H1 (cell line): ENCODE data around the gene DNAJB14. TPM values are rescaled to one million over a fixed set of nuclear protein-coding genes. Genes with fewer than 3 reads are reported as not detected.

ENCODE experiments used
- CTCF ChIA-PET: fragments of 300-600 bp; sonication (Branson Sonifier 250); formaldehyde crosslinking; loops from one replicate; lab custom pipeline; 2021; ENCODE audit not compliant: partially characterized antibody; lab: Charles Lee
- POLR2A ChIA-PET: fragments of 300-600 bp; sonication (Branson Sonifier 250); formaldehyde crosslinking; loops from one replicate; lab custom pipeline; 2021; ENCODE audit warnings: inconsistent platforms; ENCODE audit not compliant: partially characterized antibody; lab: Charles Lee
- DNase-seq, 2 experiments: peaks; one replicate each; pipeline versions ENCODE4 v3.0.0 to v3.0.0-alpha.2; 2010 to 2022; ENCODE audit warnings: low spot score in 2 of 2, low read depth in 1 of 2, mixed read lengths in 1 of 2
- FAIRE-seq: peaks from 2 replicates; lab custom pipeline; 2011; peaks lifted over from hg19 to GRCh38; lab: Jason Lieb, UNC
- H2AFZ ChIP-seq: 2 replicates; pipeline ENCODE4 v1.8.1; 2012; ENCODE audit warnings: low read length, inconsistent platforms
- H2AK5ac ChIP-seq: 2 replicates; pipeline ENCODE4 v1.6.1; 2013; ENCODE audit warnings: low read depth, low read length
- H2BK120ac ChIP-seq: replicated peaks from 2 replicates; pipeline ENCODE3; 2013; ENCODE audit warnings: low read depth, low read length, inconsistent platforms
- H2BK12ac ChIP-seq: 2 replicates; pipeline ENCODE4 v1.6.1; 2013; ENCODE audit warnings: low read depth, low read length
- H2BK15ac ChIP-seq: 2 replicates; pipeline ENCODE4 v1.6.1; 2013; ENCODE audit warnings: low read length
- H2BK20ac ChIP-seq: 2 replicates; pipeline ENCODE4 v1.6.1; 2013; ENCODE audit warnings: low read length
- H2BK5ac ChIP-seq: 2 replicates; pipeline ENCODE4 v1.6.1; 2013; ENCODE audit warnings: low read depth, low read length
- H3K14ac ChIP-seq: 2 replicates; pipeline ENCODE4 v1.6.1; 2013; ENCODE audit warnings: inconsistent platforms; ENCODE audit not compliant: insufficient read length
- H3K18ac ChIP-seq: 2 replicates; pipeline ENCODE4 v1.6.1; 2013; ENCODE audit warnings: low read length; ENCODE audit errors: extremely low read depth
- H3K23ac ChIP-seq: 2 replicates; pipeline ENCODE4 v1.6.1; 2013; ENCODE audit warnings: inconsistent platforms; ENCODE audit not compliant: insufficient read length
- H3K23me2 ChIP-seq: 2 replicates; pipeline ENCODE4 v1.6.1; 2013; ENCODE audit warnings: low read depth, low read length
- H3K27ac ChIP-seq: 2 replicates; pipeline ENCODE4 v1.6.1; 2011; ENCODE audit warnings: low read depth, low read length, inconsistent platforms
- H3K27me3 ChIP-seq, 4 experiments: replicated peaks in 1 of 4; 1 replicate in 1 of 4; 2 replicates in 3 of 4; pipeline versions ENCODE4 v1.6.1 to v1.8.1; 2011 to 2013; ENCODE audit warnings: low read length in 3 of 4, mild to moderate bottlenecking in 3 of 4, inconsistent platforms in 2 of 4, mixed read lengths in 2 of 4, moderate library complexity in 1 of 4; ENCODE audit not compliant: control insufficient read depth in 3 of 4, insufficient read depth in 3 of 4; ENCODE audit errors: extremely low read depth in 1 of 4
- H3K36me3 ChIP-seq, 4 experiments: 2 replicates each; pipeline versions ENCODE4 v1.6.1 to v1.8.1; 2011 to 2013; ENCODE audit warnings: mild to moderate bottlenecking in 4 of 4, low read length in 3 of 4, moderate library complexity in 2 of 4, control low read depth in 1 of 4, inconsistent platforms in 1 of 4; ENCODE audit not compliant: insufficient read depth in 4 of 4, control insufficient read depth in 2 of 4
- H3K4ac ChIP-seq: replicated peaks from 2 replicates; pipeline ENCODE3; 2013; ENCODE audit warnings: low read length, low read depth, mixed read lengths, inconsistent platforms; ENCODE audit not compliant: insufficient read length
- H3K4me1 ChIP-seq, 4 experiments: replicated peaks in 1 of 4; 1 replicate in 1 of 4; 2 replicates in 3 of 4; pipeline versions ENCODE4 v1.6.1 to v1.8.1; 2011 to 2013; ENCODE audit warnings: low read length in 3 of 4, inconsistent platforms in 2 of 4, mixed read lengths in 1 of 4; ENCODE audit not compliant: insufficient read depth in 4 of 4, control insufficient read depth in 3 of 4
- H3K4me2 ChIP-seq, 2 experiments: 2 replicates each; pipeline versions ENCODE4 v1.6.1 to v1.8.1; 2011 to 2013; ENCODE audit warnings: low read depth in 2 of 2, low read length in 2 of 2, control low read depth in 1 of 2, inconsistent platforms in 1 of 2, mild to moderate bottlenecking in 1 of 2; ENCODE audit not compliant: insufficient read depth in 1 of 2
- H3K4me3 ChIP-seq, 4 experiments: fragments of 200-600, 300-600 bp in 1 of 4; sonication (generic), shearing (Covaris generic), sonication (Bioruptor Twin) in 1 of 4; 2 replicates each; pipeline versions ENCODE4 v1.5.1 to v1.8.1; 2011 to 2016; ENCODE audit warnings: low read length in 4 of 4, low read depth in 3 of 4, control low read depth in 2 of 4, inconsistent platforms in 2 of 4, mild to moderate bottlenecking in 2 of 4, mixed read lengths in 1 of 4, moderate library complexity in 1 of 4; ENCODE audit not compliant: insufficient read depth in 2 of 4; ENCODE audit errors: extremely low read depth in 1 of 4
- H3K56ac ChIP-seq: replicated peaks from 2 replicates; pipeline ENCODE3; 2013; ENCODE audit warnings: low read depth, mild to moderate bottlenecking, mixed read lengths, low read length, inconsistent platforms; ENCODE audit not compliant: insufficient read length
- H3K79me1 ChIP-seq: 2 replicates; pipeline ENCODE4 v1.6.1; 2013; ENCODE audit warnings: low read depth, low read length, control low read depth
- H3K79me2 ChIP-seq, 2 experiments: 2 replicates each; pipeline versions ENCODE4 v1.6.1 to v1.8.1; 2012 to 2013; ENCODE audit warnings: low read length in 2 of 2, mild to moderate bottlenecking in 2 of 2, inconsistent platforms in 1 of 2; ENCODE audit not compliant: insufficient read depth in 2 of 2, control insufficient read depth in 1 of 2
- H3K9ac ChIP-seq, 4 experiments: replicated peaks in 1 of 4; 1 replicate in 1 of 4; 2 replicates in 3 of 4; pipeline versions ENCODE4 v1.6.1 to v1.8.1; 2011 to 2013; ENCODE audit warnings: low read depth in 3 of 4, low read length in 3 of 4, control low read depth in 2 of 4, mild to moderate bottlenecking in 2 of 4, moderate library complexity in 2 of 4, inconsistent platforms in 1 of 4; ENCODE audit errors: extremely low read depth in 1 of 4
- H3K9me3 ChIP-seq, 2 experiments: 2 replicates each; pipeline versions ENCODE4 v1.6.1 to v1.8.1; 2012 to 2013; ENCODE audit warnings: mild to moderate bottlenecking in 2 of 2, moderate library complexity in 2 of 2, control low read depth in 1 of 2, inconsistent platforms in 1 of 2, low read depth in 1 of 2, low read length in 1 of 2, mixed read lengths in 1 of 2; ENCODE audit not compliant: insufficient read depth in 2 of 2
- H4K20me1 ChIP-seq, 2 experiments: replicated peaks in 1 of 2; 2 replicates each; pipeline versions ENCODE3 to v1.8.1; 2011 to 2013; ENCODE audit warnings: inconsistent platforms in 2 of 2, low read length in 2 of 2, mild to moderate bottlenecking in 1 of 2; ENCODE audit not compliant: insufficient read depth in 2 of 2, control insufficient read depth in 1 of 2
- H4K5ac ChIP-seq: 2 replicates; pipeline ENCODE4 v1.6.1; 2013; ENCODE audit warnings: low read length, low read depth, mixed read lengths, inconsistent platforms; ENCODE audit not compliant: insufficient read length
- H4K8ac ChIP-seq: 2 replicates; pipeline ENCODE4 v1.8.0; 2013; ENCODE audit warnings: mild to moderate bottlenecking, moderate library complexity, low read length, inconsistent platforms; ENCODE audit not compliant: insufficient read depth; ENCODE audit errors: extremely low read depth
- H4K91ac ChIP-seq: replicated peaks from 2 replicates; pipeline ENCODE3; 2013; ENCODE audit warnings: low read length, mixed read lengths, inconsistent platforms; ENCODE audit not compliant: insufficient read length
- CBX8 ChIP-seq: fragments of 300-800, 300-1000 bp; sonication (generic); IDR thresholded peaks from 2 replicates; pipeline ENCODE4 v1.7.1; 2016; ENCODE audit warnings: low read depth, low read length, borderline replicate concordance
- RAD21 ChIP-seq, 2 experiments: IDR thresholded peaks in 1 of 2; conservative IDR thresholded peaks in 1 of 2; 2 replicates each; pipeline ENCODE4 v1.6.1; 2011; ENCODE audit warnings: low read depth in 2 of 2, low read length in 2 of 2, improper control_type of control experiment in 1 of 2, inconsistent platforms in 1 of 2, mild to moderate bottlenecking in 1 of 2, moderate library complexity in 1 of 2
- SAP30 ChIP-seq: fragments of 300-600 bp; sonication (generic); IDR thresholded peaks from 2 replicates; pipeline ENCODE4 v1.7.1; 2012; ENCODE audit warnings: low read length, moderate library complexity, mild to moderate bottlenecking, inconsistent platforms; ENCODE audit not compliant: insufficient read depth, insufficient replicate concordance
- SUZ12 ChIP-seq: fragments of 200-600 bp; sonication (generic); IDR thresholded peaks from 2 replicates; pipeline ENCODE4 v1.6.1; 2012; ENCODE audit warnings: mild to moderate bottlenecking, inconsistent platforms, low read length, moderate library complexity, mixed read lengths
- polyA plus RNA-seq, 7 experiments: library from polyadenylated mRNA; depleted of rRNA in 3 of 7; stranded (reverse) in 5 of 7; unstranded in 2 of 7; fragments of >200 nt in 5 of 7; fragments of 200-250 nt in 2 of 7; gene quantifications; 1 replicate in 5 of 7; 2 replicates in 1 of 7; 4 replicates in 1 of 7; pipeline versions ENCODE4 v1.2.1 to v1.2.3, GENCODE V29; 2011 to 2013; ENCODE audit warnings: missing spikeins in 2 of 7, mixed read lengths in 2 of 7
- total RNA-seq: library from RNA; stranded (reverse); fragmentation: NEBNext Ultra II Directional; extraction: Animal tissue kit (Norgen Biotek cat#: 25700); gene quantifications from 2 replicates; pipeline ENCODE4 v1.2.1, GENCODE V29; 2021

Gene DNAJB14
- total and polyA plus RNA-seq, 2 of the 8 experiments (the other 6 are each of a cell fraction or from before 2014, with no cell fraction given), result 3.4 to 35.4 TPM

- H4K8ac ChIP-seq, result no peak overlapping the region
- no peak overlapping the region for H3K14ac ChIP-seq
- no peaks in the 10 kb centered on the region for H3K79me2 ChIP-seq
- H2AK5ac ChIP-seq, result no peak overlapping the region
- H3K4me2 ChIP-seq, result no peak overlapping the region
- no peak overlapping the region for H2BK20ac ChIP-seq
- H3K18ac ChIP-seq, result no peak overlapping the region
- no peak for DNase-seq
- H3K27me3 ChIP-seq, result no peaks in the 10 kb centered on the region
- CTCF ChIA-PET, result no interaction called here
- no peak overlapping the region for H3K27ac ChIP-seq
- H3K23me2 ChIP-seq, result no peaks in the 10 kb centered on the region
- no peaks in the 10 kb centered on the region for H3K9me3 ChIP-seq
- H3K4me1 ChIP-seq, result peaks cover 0 to 4% (median under 1%) of the 10 kb centered on the region in 4 experiments; a peak in 1 of 7 replicates
- FAIRE-seq, result no peak
- no peaks in the 10 kb centered on the region for H3K79me1 ChIP-seq
- H2BK15ac ChIP-seq, result no peak overlapping the region
- H2BK5ac ChIP-seq, result no peak overlapping the region
- H3K9ac ChIP-seq, result no peak overlapping the region
- POLR2A ChIA-PET, result no interaction called here
- TF ChIP-seq SUZ12 (no peak), RAD21 (IDR thresholded peaks at IDR 0.05 in 1 of 2, conservative IDR thresholded peaks at IDR 0.05 in 1 of 2; ENCODE audit: low read depth in 2 of 2, low read length in 2 of 2) (no peak), SAP30 (no peak), CBX8 (no peak)
- no peak overlapping the region for H3K4me3 ChIP-seq
- H3K36me3 ChIP-seq, result no peaks in the 10 kb centered on the region
- H4K91ac ChIP-seq, result no peak overlapping the region
- H2AFZ ChIP-seq, result no peak overlapping the region
- no peak overlapping the region for H2BK120ac ChIP-seq
- no peak overlapping the region for H2BK12ac ChIP-seq
- H4K5ac ChIP-seq, result no peak overlapping the region
- H3K56ac ChIP-seq, result no peak overlapping the region
- no peak overlapping the region for H3K4ac ChIP-seq
- no peak overlapping the region for H3K23ac ChIP-seq
- no peaks in the 10 kb centered on the region for H4K20me1 ChIP-seq
These were observed 73.8 kb downstream of the DNAJB14 start for GRCh38 chr4:99872570-99872969.
